PC-9 (cell line): ENCODE data around the gene KIZ. TPM values are rescaled to one million over a fixed set of nuclear protein-coding genes. Genes with fewer than 3 reads are reported as not detected.

Experiments
- BruUV-seq: library from RNA; stranded (reverse); fragments of 400-500 nt; replicated peaks from 2 replicates; lab custom pipeline; 2021; lab: Mats Ljungman, UMichigan
- CTCF ChIA-PET: fragments of 300-600 bp; sonication (Branson Sonifier 250); formaldehyde crosslinking; loops from one replicate; lab custom pipeline; 2022; ENCODE audit warnings: antibody characterized with exemption; lab: Charles Lee
- POLR2A ChIA-PET: fragments of 300-600 bp; sonication (Branson Sonifier 250); formaldehyde crosslinking; loops from one replicate; lab custom pipeline; 2022; ENCODE audit warnings: antibody characterized with exemption; ENCODE audit not compliant: unreplicated experiment; lab: Charles Lee
- DNase-seq, 2 experiments: peaks; one replicate each; pipeline versions ENCODE4 v3.0.0 to v3.0.0-alpha.2; 2015 to 2022; ENCODE audit warnings: mixed read lengths in 1 of 2
- H2AFZ ChIP-seq: fragments of 200-600 bp; sonication (generic); 2 replicates; pipeline ENCODE4 v1.8.1; 2017; ENCODE audit warnings: antibody characterized with exemption
- H3F3A ChIP-seq: fragments of 200-600 bp; sonication (generic); 2 replicates; pipeline ENCODE4 v1.8.1; 2017; ENCODE audit warnings: antibody characterized with exemption, mild to moderate bottlenecking, low read depth; ENCODE audit not compliant: insufficient read depth
- H3K27ac ChIP-seq: fragments of 200-600 bp; sonication (generic); 2 replicates; pipeline ENCODE4 v1.6.1; 2016; ENCODE audit warnings: mixed run types
- H3K27me3 ChIP-seq: fragments of 200-600 bp; sonication (generic); 2 replicates; pipeline ENCODE4 v1.6.1; 2016; ENCODE audit warnings: low read depth, mixed run types; ENCODE audit not compliant: insufficient read depth
- H3K36me3 ChIP-seq: fragments of 200-600 bp; sonication (generic); 2 replicates; pipeline ENCODE4 v1.6.1; 2016; ENCODE audit warnings: low read depth, mixed run types
- H3K4me1 ChIP-seq: fragments of 200-600 bp; sonication (generic); replicated peaks from 2 replicates; pipeline ENCODE4 v1.6.1; 2016; ENCODE audit warnings: mixed run types; ENCODE audit not compliant: insufficient read depth
- H3K4me2 ChIP-seq: fragments of 200-600 bp; sonication (generic); 2 replicates; pipeline ENCODE4 v1.6.1; 2017; ENCODE audit warnings: mixed run types
- H3K4me3 ChIP-seq: fragments of 200-600 bp; sonication (generic); 2 replicates; pipeline ENCODE4 v1.6.1; 2016; ENCODE audit warnings: mixed run types
- H3K79me2 ChIP-seq: fragments of 200-600 bp; sonication (generic); 2 replicates; pipeline ENCODE4 v1.6.1; 2017; ENCODE audit warnings: low read depth, mixed run types
- H3K9me2 ChIP-seq: fragments of 200-600 bp; sonication (generic); 2 replicates; pipeline ENCODE4 v1.8.1; 2017; ENCODE audit warnings: mild to moderate bottlenecking; ENCODE audit not compliant: insufficient read depth
- H3K9me3 ChIP-seq: fragments of 200-600 bp; sonication (generic); 2 replicates; pipeline ENCODE4 v1.8.1; 2016; ENCODE audit warnings: low read depth; ENCODE audit not compliant: insufficient read depth
- H4K20me1 ChIP-seq: fragments of 200-600 bp; sonication (generic); 2 replicates; pipeline ENCODE4 v1.8.1; 2017; ENCODE audit not compliant: insufficient read depth
- EZH2 ChIP-seq: fragments of 200-600 bp; sonication (generic); IDR thresholded peaks from 2 replicates; pipeline ENCODE4 v1.8.0; 2017; ENCODE audit warnings: antibody characterized with exemption, low read depth
- intact Hi-C: fragments of 100-400 bp; cut with micrococcal nuclease; formaldehyde crosslinking; loops from one replicate; pipeline ENCODE4 v1.10.0; 2022; ENCODE audit not compliant: unreplicated experiment
- total RNA-seq: library from RNA; stranded (reverse); gene quantifications from 2 replicates; pipeline ENCODE4 v1.2.3, GENCODE V29; 2021
- TF ChIP-seq, protein P1 (sequence below): fragments of 200-600 bp; sonication (generic); conservative IDR thresholded peaks from 2 replicates; pipeline ENCODE4 v1.6.1; 2017; ENCODE audit warnings: mixed run types, antibody characterized with exemption, mild to moderate bottlenecking, moderate library complexity

KIZ gene
- total RNA-seq, 1 experiment from 2014 or later, result 21.5 TPM

DNA sequence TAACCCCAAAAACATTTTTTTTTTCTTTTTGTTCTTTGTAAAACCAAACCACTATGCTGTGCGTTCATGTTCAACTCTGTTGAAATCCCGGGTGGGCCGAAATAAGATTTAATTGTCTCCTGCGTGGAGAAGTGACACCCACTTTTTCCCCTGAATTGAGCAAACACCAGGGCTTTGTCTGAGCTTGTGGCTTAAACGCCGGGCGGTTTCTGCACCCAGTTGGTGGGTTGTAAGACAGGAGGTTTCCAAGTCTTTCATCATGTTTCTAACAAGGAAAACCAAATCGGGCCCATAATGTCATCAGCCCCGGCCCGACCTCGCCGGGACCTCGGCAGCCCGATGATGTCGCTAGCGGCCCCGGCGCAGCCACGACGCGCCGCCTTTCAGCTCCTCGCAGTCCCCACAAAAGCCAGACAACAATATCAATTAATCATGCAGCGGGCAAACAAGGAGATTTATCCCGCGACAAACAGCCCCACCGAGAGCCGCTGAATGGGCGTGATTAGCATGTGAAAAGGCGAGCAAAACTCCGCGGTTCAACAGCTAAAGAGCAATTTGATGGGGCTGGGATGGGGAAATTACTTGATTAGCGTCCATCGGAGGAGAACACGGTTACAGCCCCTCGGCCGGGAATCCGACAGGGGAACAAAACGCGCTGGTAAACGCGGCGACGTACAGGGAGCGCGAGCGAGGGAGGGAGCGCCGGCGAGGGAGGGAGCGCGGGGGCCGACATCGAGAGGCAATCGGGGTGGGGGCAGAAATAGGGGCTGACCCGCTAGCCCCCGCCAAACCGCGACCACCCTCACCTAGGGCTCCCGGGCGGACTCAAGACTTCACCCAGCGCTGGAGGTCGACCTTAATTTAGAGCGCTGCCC lies 25.1 kb upstream of the KIZ start:
- POLR2A ChIA-PET, result no interaction called here
- intact Hi-C loops, result no loop called here
- H3K4me3 ChIP-seq, result no peak overlapping the region

DNA sequence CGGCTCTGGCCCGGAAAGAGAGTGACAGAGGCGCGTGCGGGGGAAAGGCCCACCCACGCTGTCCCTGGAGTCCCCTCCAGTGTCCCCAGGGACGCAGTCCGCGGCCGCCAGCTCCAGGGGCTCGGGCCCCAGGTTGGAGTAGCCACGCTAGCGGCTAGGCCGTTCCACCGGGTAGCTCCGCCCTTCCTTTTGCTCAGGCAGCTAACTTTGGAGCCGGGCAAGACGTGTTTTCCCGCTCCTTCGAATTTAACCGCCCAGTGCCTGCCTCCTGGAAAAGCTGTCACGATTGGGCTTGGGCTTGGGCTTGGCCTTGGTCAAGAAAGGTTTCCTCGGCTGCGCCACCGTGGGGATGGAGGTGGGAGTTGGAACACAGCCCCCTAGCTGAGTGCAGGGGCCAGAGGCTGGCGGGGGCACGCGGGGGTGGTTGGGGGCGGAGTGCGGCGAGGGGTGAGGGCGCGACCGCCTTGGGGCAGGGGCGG lies 24.4 kb upstream of the KIZ start:
- DNase-seq, result no peak
- no peaks in the 10 kb centered on the region for H4K20me1 ChIP-seq
- ChIA-PET POLR2A (no interaction called here), CTCF (no interaction called here)
- BruUV-seq, result no TSS peak
- TF ChIP-seq EZH2, result no peak
- TF ChIP-seq, protein P1, sequence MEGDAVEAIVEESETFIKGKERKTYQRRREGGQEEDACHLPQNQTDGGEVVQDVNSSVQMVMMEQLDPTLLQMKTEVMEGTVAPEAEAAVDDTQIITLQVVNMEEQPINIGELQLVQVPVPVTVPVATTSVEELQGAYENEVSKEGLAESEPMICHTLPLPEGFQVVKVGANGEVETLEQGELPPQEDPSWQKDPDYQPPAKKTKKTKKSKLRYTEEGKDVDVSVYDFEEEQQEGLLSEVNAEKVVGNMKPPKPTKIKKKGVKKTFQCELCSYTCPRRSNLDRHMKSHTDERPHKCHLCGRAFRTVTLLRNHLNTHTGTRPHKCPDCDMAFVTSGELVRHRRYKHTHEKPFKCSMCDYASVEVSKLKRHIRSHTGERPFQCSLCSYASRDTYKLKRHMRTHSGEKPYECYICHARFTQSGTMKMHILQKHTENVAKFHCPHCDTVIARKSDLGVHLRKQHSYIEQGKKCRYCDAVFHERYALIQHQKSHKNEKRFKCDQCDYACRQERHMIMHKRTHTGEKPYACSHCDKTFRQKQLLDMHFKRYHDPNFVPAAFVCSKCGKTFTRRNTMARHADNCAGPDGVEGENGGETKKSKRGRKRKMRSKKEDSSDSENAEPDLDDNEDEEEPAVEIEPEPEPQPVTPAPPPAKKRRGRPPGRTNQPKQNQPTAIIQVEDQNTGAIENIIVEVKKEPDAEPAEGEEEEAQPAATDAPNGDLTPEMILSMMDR, result no peak
- no peak overlapping the region for H3K27ac ChIP-seq
- H3K4me1 ChIP-seq, result no peaks in the 10 kb centered on the region
- H3K4me3 ChIP-seq, result no peak overlapping the region
- no peaks in the 10 kb centered on the region for H3K36me3 ChIP-seq
- no peaks in the 10 kb centered on the region for H3K9me2 ChIP-seq
- no peak overlapping the region for H2AFZ ChIP-seq
- H3K27me3 ChIP-seq, result peaks cover 59% of the 10 kb centered on the region
- no peak overlapping the region for H3K4me2 ChIP-seq
- intact Hi-C loops, result no loop called here
- H3F3A ChIP-seq, result no peaks in the 10 kb centered on the region
- no peaks in the 10 kb centered on the region for H3K9me3 ChIP-seq
- no peaks in the 10 kb centered on the region for H3K79me2 ChIP-seq

More for the DNA sequence above, 25.1 kb upstream of the KIZ start:
- H3K27ac ChIP-seq, result no peak overlapping the region
- H3K36me3 ChIP-seq, result no peaks in the 10 kb centered on the region
- H2AFZ ChIP-seq, result no peak overlapping the region
- no peaks in the 10 kb centered on the region for H4K20me1 ChIP-seq
- H3K79me2 ChIP-seq, result no peaks in the 10 kb centered on the region
- no TSS peak for BruUV-seq
- DNase-seq, result no peak
- H3F3A ChIP-seq, result no peaks in the 10 kb centered on the region
- no peak overlapping the region for H3K4me2 ChIP-seq
- CTCF ChIA-PET, result no interaction called here
- H3K9me2 ChIP-seq, result no peaks in the 10 kb centered on the region
- H3K9me3 ChIP-seq, result no peaks in the 10 kb centered on the region
- no peaks in the 10 kb centered on the region for H3K4me1 ChIP-seq
- peaks cover 59% of the 10 kb centered on the region for H3K27me3 ChIP-seq
- TF ChIP-seq, protein P1, result no peak
- TF ChIP-seq EZH2, result no peak

DNA sequence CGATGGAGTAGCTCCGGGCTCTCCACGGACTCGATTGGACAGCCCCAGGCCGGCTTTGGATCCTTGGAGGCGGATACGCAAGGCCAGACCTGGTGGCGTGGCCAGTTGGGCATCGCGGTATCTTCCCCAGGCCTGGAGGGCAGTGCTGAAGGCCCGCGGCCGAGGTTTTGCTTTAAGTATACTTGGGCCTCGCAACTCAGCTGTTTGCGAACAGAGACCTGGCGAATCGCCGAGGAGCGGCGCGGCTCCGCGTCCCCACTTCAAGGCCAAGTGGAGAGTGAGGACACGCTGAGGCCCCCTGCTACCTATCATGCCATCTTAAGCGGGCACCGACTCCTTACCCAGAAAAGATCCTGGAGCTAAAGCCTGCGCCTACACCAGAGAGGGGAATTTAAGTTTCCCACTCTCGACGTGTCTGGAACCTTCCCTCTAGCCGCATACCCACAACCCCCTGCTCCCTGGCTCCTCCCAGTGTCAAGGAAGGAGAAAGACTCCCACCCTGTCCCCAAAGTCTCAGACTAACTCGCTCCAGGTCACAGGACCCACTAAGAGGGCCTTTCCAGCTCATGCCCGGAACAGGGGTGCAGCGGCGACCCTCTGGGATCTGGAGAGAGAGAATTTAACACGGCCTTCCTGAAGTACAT lies 23.8 kb upstream of the KIZ start:
- Histone ChIP-seq H3K36me3 (no peaks in the 10 kb centered on the region), H3F3A (no peaks in the 10 kb centered on the region), H3K4me3 (no peak overlapping the region), H3K9me3 (no peaks in the 10 kb centered on the region), H3K79me2 (no peaks in the 10 kb centered on the region), H4K20me1 (no peaks in the 10 kb centered on the region), H3K27me3 (peaks cover 59% of the 10 kb centered on the region), H2AFZ (no peak overlapping the region), H3K4me2 (no peak overlapping the region), H3K4me1 (no peaks in the 10 kb centered on the region), H3K9me2 (no peaks in the 10 kb centered on the region), H3K27ac (no peak overlapping the region)
- intact Hi-C loops, result no loop called here
- no TSS peak for BruUV-seq
- no peak for DNase-seq
- no peak for TF ChIP-seq EZH2
- TF ChIP-seq, protein P1, result no peak
- ChIA-PET POLR2A (no interaction called here), CTCF (no interaction called here)
